OCI-LY1 (cell line): ENCODE data around the gene PRPH.
"Not testable (repeated sequence)": the region's sequence is repeated elsewhere in the genome, so short reads cannot be mapped to it uniquely, and the experiment has no call there.

Experiments used
- H2AFZ ChIP-seq: fragments of 200-600 bp; sonication (generic), shearing (Covaris generic); 2 replicates; pipeline ENCODE4 v1.6.0; 2014; ENCODE audit warnings: antibody characterized with exemption, mild to moderate bottlenecking, low read length
- H3F3A ChIP-seq: fragments of 200-600 bp; sonication (generic), shearing (Covaris generic); 2 replicates; pipeline ENCODE4 v1.6.0; 2014; ENCODE audit warnings: mild to moderate bottlenecking, antibody characterized with exemption, low read length, moderate library complexity; ENCODE audit not compliant: insufficient read depth
- H3K27ac ChIP-seq: fragments of 200-600 bp; sonication (generic); 2 replicates; pipeline ENCODE4 v1.5.1; 2014; ENCODE audit warnings: low read length, mixed run types, mild to moderate bottlenecking, low read depth; ENCODE audit not compliant: poor library complexity, severe bottlenecking
- H3K27me3 ChIP-seq: fragments of 200-600 bp; sonication (generic); 2 replicates; pipeline ENCODE4 v1.6.0; 2014; ENCODE audit warnings: antibody characterized with exemption, mild to moderate bottlenecking, low read length, moderate library complexity; ENCODE audit not compliant: insufficient read depth
- H3K36me3 ChIP-seq: fragments of 200-600 bp; sonication (generic); 2 replicates; pipeline ENCODE4 v1.6.1; 2014; ENCODE audit warnings: mild to moderate bottlenecking, antibody characterized with exemption, low read length, moderate library complexity, mixed read lengths; ENCODE audit not compliant: insufficient read depth
- H3K4me1 ChIP-seq: fragments of 200-600 bp; sonication (generic); 2 replicates; pipeline ENCODE4 v1.5.1; 2014; ENCODE audit warnings: mild to moderate bottlenecking, low read length, moderate library complexity; ENCODE audit not compliant: insufficient read depth, severe bottlenecking
- H3K4me2 ChIP-seq: fragments of 200-600 bp; sonication (generic), shearing (Covaris generic); 2 replicates; pipeline ENCODE4 v1.6.1; 2014; ENCODE audit warnings: low read length
- H3K4me3 ChIP-seq: fragments of 200-600 bp; sonication (generic); 2 replicates; pipeline ENCODE4 v1.5.1; 2014; ENCODE audit warnings: low read length, low read depth, mild to moderate bottlenecking, mixed read lengths; ENCODE audit not compliant: poor library complexity, severe bottlenecking
- H3K79me2 ChIP-seq: fragments of 200-600 bp; shearing (Covaris generic); 2 replicates; pipeline ENCODE4 v1.6.1; 2016; ENCODE audit warnings: mixed run types, low read length, mixed read lengths; ENCODE audit not compliant: insufficient read depth
- H3K9ac ChIP-seq: fragments of 200-600 bp; sonication (generic), shearing (Covaris generic); 2 replicates; pipeline ENCODE4 v1.6.1; 2014; ENCODE audit warnings: mild to moderate bottlenecking, low read length, mixed read lengths
- H3K9me2 ChIP-seq: fragments of 200-600 bp; sonication (generic), shearing (Covaris generic); 2 replicates; pipeline ENCODE4 v1.6.1; 2014; ENCODE audit warnings: low read depth, mild to moderate bottlenecking, low read length, mixed read lengths
- H3K9me3 ChIP-seq: fragments of 200-600 bp; shearing (Covaris generic); 2 replicates; pipeline ENCODE4 v1.6.1; 2014; ENCODE audit warnings: low read length, mixed read lengths
- H4K20me1 ChIP-seq: fragments of 200-600 bp; sonication (generic), shearing (Covaris generic); 2 replicates; pipeline ENCODE4 v1.6.0; 2016; ENCODE audit warnings: mild to moderate bottlenecking, low read length; ENCODE audit not compliant: insufficient read depth
- EZH2 ChIP-seq: fragments of 200-600 bp; sonication (generic), shearing (Covaris generic); IDR thresholded peaks from 2 replicates; pipeline ENCODE4 v1.8.0; 2017; ENCODE audit warnings: borderline replicate concordance, mixed run types, mild to moderate bottlenecking, antibody characterized with exemption, low read length, moderate library complexity, mixed read lengths
- TF ChIP-seq, protein P1 (sequence below): fragments of 200-600 bp; sonication (generic), shearing (Covaris generic); IDR thresholded peaks from 2 replicates; pipeline ENCODE4 v1.5.1; 2017; ENCODE audit warnings: mild to moderate bottlenecking, antibody characterized with exemption, low read length, moderate library complexity, mixed read lengths

Gene PRPH

DNA sequence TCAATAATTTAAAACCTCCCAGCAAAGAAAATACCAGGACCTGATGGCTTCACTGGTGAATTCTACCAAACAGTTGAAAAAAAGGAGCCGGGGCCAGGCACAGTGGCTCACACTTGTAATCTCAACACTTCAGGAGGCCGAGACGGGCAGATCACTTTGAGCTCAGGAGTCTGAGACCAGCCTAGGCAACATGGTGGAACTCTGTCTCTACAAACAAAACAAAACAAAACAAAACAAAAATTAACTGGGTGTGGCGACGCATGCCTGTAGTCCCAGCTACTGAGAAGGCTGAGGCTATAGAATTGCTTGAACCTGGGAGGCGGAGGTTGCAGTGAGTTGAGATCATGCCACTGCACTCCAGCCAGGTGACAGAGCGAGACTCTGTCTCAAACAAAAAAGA lies 14.4 kb downstream of the PRPH start:
- Histone ChIP-seq H3K9me3 (no peaks in the 10 kb centered on the region), H3K4me3 (no peak overlapping the region), H3K27ac (no peak overlapping the region), H2AFZ (no peak overlapping the region), H3K4me1 (no peaks in the 10 kb centered on the region), H4K20me1 (no peaks in the 10 kb centered on the region), H3K4me2 (no peak overlapping the region), H3K79me2 (no peaks in the 10 kb centered on the region), H3K27me3 (no peaks in the 10 kb centered on the region), H3K9me2 (no peaks in the 10 kb centered on the region), H3F3A (no peaks in the 10 kb centered on the region), H3K36me3 (no peaks in the 10 kb centered on the region), H3K9ac (no peak overlapping the region)
- no peak for TF ChIP-seq EZH2
- TF ChIP-seq, protein P1, sequence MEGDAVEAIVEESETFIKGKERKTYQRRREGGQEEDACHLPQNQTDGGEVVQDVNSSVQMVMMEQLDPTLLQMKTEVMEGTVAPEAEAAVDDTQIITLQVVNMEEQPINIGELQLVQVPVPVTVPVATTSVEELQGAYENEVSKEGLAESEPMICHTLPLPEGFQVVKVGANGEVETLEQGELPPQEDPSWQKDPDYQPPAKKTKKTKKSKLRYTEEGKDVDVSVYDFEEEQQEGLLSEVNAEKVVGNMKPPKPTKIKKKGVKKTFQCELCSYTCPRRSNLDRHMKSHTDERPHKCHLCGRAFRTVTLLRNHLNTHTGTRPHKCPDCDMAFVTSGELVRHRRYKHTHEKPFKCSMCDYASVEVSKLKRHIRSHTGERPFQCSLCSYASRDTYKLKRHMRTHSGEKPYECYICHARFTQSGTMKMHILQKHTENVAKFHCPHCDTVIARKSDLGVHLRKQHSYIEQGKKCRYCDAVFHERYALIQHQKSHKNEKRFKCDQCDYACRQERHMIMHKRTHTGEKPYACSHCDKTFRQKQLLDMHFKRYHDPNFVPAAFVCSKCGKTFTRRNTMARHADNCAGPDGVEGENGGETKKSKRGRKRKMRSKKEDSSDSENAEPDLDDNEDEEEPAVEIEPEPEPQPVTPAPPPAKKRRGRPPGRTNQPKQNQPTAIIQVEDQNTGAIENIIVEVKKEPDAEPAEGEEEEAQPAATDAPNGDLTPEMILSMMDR = no peak

DNA sequence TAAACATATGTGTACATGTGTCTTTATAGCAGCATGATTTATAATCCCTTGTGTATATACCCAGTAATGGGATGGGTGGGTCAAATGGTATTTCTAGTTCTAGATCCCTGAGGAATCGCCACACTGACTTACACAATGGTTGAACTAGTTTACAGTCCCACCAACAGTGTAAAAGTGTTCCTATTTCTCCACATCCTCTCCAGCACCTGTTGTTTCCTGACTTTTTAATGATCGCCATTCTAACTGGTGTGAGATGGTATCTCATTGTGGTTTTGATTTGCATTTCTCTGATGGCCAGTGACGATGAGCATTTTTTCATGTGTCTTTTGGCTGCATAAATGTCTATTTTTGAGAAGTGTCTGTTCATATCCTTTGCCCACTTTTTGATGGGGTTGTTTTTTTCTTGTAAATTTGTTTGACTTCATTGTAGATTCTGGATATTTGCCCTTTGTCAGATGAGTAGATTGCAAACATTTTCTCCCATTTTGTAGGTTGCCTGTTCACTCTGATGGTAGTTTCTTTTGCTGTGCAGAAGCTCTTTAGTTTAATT lies 15.6 kb downstream of the PRPH start:
- not testable (repeated sequence) for H2AFZ ChIP-seq, H3K9me2 ChIP-seq, H3K4me2 ChIP-seq, H3K9ac ChIP-seq, H3K9me3 ChIP-seq, H3K4me3 ChIP-seq, H3K36me3 ChIP-seq, H3K79me2 ChIP-seq, H3K27ac ChIP-seq, H3F3A ChIP-seq, H3K4me1 ChIP-seq, H4K20me1 ChIP-seq, H3K27me3 ChIP-seq

DNA sequence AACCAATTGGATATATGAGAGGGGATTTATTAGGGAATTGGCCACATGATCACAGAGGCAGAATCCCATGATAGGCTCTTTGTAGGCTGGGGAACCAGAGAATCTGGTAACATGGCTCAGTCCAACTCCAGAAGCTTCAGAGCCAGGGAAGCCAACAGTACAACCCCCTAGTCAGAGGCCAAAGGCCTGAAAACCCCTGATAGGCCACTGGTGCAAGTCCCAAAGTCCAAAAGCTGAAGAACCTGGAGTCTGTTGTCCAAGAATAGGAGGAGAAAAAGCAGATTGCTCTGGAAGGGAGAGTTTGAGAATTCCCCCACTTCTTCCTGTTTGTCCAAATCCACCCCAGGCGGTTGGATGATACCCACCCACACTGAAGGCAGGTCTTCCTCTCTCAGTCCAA lies 19.9 kb downstream of the PRPH start:
- H3F3A ChIP-seq = no peaks in the 10 kb centered on the region
- H3K9me2 ChIP-seq = no peaks in the 10 kb centered on the region
- H3K9ac ChIP-seq = no peak overlapping the region
- no peaks in the 10 kb centered on the region for H3K36me3 ChIP-seq
- no peak overlapping the region for H2AFZ ChIP-seq
- no peak overlapping the region for H3K4me3 ChIP-seq
- H3K4me1 ChIP-seq = no peaks in the 10 kb centered on the region
- H3K27me3 ChIP-seq = no peaks in the 10 kb centered on the region; the same call in 1 of the 2 replicates
- H4K20me1 ChIP-seq = no peaks in the 10 kb centered on the region
- no peaks in the 10 kb centered on the region for H3K9me3 ChIP-seq
- H3K4me2 ChIP-seq = no peak overlapping the region
- TF ChIP-seq, protein P1 = no peak
- TF ChIP-seq EZH2 = no peak
- H3K79me2 ChIP-seq = no peaks in the 10 kb centered on the region
- no peak overlapping the region for H3K27ac ChIP-seq

DNA sequence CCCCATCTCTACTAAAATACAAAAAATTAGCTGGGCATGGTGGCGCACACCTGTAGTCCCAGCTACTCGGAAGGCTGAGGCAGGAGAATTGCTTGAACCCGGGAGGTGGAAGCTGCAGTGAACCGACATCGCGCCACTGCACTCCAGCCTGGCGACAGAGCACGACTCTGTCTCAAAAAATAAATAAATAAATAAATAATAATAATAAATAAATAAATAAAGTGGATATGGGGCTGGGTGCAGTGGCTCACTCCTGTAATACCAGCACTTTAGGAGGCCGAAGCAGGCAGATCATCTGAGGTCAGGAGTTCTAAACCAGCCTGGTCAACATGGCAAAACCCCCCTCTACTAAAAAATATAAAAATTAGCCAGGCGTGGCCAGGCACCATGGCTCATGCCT lies 22.2 kb downstream of the PRPH start:
- not testable (repeated sequence) for H3K79me2 ChIP-seq, H3K4me2 ChIP-seq, H3K9ac ChIP-seq, H3K27me3 ChIP-seq, H3F3A ChIP-seq, H3K9me2 ChIP-seq, H3K4me1 ChIP-seq, H4K20me1 ChIP-seq, H3K27ac ChIP-seq, H2AFZ ChIP-seq, H3K9me3 ChIP-seq, H3K36me3 ChIP-seq, H3K4me3 ChIP-seq

GRCh38 chr12:49320411-49321103 lies 25.6 kb downstream of the PRPH start:
- not testable (repeated sequence) for H3K27ac ChIP-seq

More at GRCh38 chr12:49320411-49321103, 25.6 kb downstream of the PRPH start:
- not testable (repeated sequence) for H3K27me3 ChIP-seq, H3K79me2 ChIP-seq, H2AFZ ChIP-seq, H3K4me2 ChIP-seq, H3K9me3 ChIP-seq, H4K20me1 ChIP-seq, H3F3A ChIP-seq, H3K9me2 ChIP-seq, H3K9ac ChIP-seq, H3K4me3 ChIP-seq
- Histone ChIP-seq H3K36me3 (peaks cover 16% of the 10 kb centered on the region), H3K4me1 (peaks cover 20% of the 10 kb centered on the region)
